NOMO-1 treated with dmso at 0.1 percent for 144 hours (cell line): Measurements from ENCODE around the gene PHGDH.
"Not testable (repeated sequence)": the region's sequence is repeated elsewhere in the genome, so short reads cannot be mapped to it uniquely, and the experiment has no call there.

Experiments used
- DNase-seq: peaks from one replicate; lab custom pipeline; 2025; ENCODE audit not compliant: unreplicated experiment; lab: John Stamatoyannopoulos, UW

The PHGDH gene

GRCh38 chr1:119696863-119697262 lies 14.9 kb upstream of the PHGDH start:
- not testable (repeated sequence) for DNase-seq

GRCh38 chr1:119697598-119697997 lies 14.1 kb upstream of the PHGDH start:
- no peak for DNase-seq

DNA sequence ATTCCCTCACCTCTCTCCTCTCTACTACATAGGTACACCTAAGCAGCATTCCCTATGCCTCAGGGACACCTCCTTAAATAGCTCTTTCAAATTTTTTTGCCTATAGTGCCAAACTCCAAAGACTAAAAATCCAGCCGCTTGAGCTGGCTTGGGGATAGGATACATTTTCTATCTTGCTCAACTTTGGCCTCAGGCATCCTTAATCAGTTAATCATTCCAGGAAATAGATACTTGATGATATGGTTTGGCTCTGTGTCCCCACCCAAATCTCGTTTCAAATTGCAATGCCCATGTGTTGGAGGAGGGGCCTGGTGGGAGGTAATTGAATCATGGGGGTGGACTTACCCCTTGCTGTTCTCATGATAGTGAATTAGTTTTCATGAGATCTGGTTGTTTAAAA lies 11.4 kb upstream of the PHGDH start:
- DNase-seq = no peak

- no peak for DNase-seq
Observed at GRCh38 chr1:119701659-119702058, 10.1 kb upstream of the PHGDH start.

GRCh38 chr1:119702384-119702783 lies 9.3 kb upstream of the PHGDH start:
- no peak for DNase-seq

- no peak for DNase-seq
Observed at GRCh38 chr1:119703666-119704450, 7.9 kb upstream of the PHGDH start.

DNA sequence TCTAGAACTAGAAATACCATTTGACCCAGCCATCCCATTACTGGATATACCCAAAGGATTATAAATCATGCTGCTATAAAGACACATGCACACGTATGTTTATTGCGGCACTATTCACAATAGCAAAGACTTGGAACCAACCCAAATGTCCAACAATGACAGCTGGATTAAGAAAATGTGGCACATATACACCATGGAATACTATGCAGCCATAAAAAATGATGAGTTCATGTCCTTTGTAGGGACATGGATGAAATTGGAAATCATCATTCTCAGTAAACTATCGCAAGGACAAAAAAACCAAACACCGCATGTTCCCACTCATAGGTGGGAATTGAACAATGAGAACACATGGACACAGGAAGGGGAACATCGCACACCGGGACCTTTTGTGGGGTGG lies 5.1 kb upstream of the PHGDH start:
- not testable (repeated sequence) for DNase-seq

DNA sequence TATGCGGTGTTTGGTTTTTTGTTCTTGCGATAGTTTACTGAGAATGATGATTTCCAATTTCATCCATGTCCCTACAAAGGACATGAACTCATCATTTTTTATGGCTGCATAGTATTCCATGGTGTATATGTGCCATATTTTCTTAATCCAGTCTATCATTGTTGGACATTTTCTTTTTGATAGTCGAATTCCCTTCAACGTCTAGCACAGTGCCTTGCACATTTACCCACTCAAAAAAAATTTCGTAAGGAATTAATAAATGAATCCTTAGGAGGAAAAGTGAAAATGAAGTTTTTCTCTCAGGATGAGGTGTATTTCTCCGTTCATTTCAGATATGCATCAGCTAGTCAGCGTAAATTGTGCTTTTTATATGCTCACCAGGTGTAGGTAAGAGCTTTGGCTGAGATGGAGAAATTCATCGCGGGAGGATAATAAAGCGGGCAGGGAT lies 354 bp upstream of the PHGDH start:
- DNase-seq = not testable (repeated sequence)

GRCh38 chr1:119712342-119713038 lies 756 bp downstream of the PHGDH start:
- DNase-seq = peak; percentile 18

- no peak for DNase-seq
Observed at GRCh38 chr1:119713039-119713748, 1.5 kb downstream of the PHGDH start.

DNA sequence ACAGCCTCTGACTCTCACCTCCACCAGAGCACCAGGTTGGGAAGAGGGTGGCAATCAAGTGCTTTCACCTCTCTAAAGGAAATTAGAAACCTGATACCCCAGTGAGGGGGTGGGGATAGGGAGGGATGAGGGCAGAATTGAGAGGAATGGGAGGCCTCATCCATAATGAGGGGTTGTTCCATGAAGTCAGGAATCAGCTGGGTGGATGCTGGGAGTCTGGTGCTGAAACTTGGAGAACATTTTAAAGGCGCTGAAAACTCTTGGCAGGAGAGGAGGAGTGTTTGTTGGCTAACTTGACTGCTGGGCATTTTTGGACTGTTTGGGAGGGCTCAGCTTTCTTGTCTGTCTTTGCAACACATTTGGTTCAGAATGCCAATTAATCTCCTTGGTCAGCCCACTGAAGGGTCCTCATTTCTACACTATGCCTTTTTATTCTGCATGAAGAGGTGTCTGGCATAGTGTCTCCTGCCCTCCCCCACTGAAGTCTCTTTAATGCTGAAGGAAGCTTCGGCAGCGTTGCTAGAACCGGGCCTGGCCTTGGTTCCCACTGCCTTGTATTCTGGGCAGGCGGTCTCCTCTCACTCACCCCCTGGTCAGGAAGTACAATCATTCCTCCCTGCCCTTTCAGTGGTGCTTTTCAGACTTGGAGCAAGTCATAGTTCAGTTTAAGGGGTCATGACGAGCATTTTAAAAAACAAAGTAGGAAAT lies 2.2 kb downstream of the PHGDH start:
- DNase-seq = no peak

GRCh38 chr1:119714583-119714982 lies 2.8 kb downstream of the PHGDH start:
- no peak for DNase-seq

GRCh38 chr1:119715542-119715941 lies 3.8 kb downstream of the PHGDH start:
- DNase-seq = no peak

DNA sequence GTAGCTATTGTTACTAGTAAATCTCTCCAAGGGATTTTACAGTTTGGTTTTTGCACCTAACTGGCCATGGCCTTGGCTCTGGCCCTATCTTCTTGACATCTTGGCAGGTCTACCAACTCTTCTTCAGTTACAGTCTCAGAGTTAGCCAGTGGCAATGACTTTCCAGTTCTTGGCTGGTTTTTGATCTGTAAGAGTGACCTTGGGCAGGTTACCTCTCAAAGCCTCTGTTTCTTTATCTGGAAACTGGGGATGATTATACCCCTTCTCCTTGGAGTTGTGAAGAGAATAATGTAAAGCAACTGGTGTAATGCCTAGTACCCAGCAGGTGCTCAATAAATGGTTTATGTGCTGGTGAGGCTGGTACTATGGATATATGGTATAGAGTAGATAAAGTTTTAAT lies 6.7 kb downstream of the PHGDH start:
- no peak for DNase-seq

DNA sequence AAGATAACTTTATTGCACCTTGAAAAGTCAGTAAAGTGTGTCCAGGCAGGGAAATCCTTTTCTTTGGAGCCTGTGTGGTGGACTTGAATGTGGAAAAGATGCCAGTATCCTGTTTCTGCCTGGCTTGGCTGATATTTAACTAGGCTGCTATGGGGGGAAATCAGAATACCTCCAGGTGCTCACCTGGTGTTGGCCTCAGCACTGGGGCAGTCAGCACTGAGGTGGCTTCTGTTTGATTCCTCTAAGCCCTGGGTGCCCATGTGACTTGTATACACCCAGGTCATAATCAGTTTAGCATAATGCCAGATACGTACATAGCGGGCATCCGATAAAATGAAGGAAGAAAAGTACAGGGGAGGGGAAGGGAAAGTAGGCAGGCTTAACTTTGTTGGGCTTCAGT lies 7.2 kb downstream of the PHGDH start:
- DNase-seq = no peak

DNA sequence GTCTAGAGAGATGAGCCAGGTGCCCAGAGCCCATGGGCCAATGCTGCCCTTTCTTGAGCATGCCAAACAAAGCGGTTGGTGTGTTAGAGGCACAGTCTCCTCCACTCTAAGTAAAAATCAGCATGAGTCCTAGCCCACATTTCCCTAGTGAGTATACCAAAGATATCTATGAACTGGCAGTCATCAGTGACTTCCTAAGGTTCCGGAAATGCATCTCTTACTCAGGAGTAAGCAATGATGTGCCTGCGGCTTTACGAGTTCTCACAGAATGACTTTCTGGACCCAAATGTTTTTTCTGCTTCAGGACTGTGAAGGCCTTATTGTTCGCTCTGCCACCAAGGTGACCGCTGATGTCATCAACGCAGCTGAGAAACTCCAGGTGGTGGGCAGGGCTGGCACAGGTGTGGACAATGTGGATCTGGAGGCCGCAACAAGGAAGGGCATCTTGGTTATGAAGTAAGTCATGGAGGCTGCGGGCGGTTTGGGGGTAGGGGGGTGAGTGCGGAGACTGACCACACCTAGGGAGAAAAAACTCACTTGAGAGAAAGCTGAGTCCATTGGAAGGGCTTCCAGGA lies 9.2 kb downstream of the PHGDH start:
- DNase-seq = no peak

- no peak for DNase-seq
Observed at GRCh38 chr1:119721896-119722295, 10.2 kb downstream of the PHGDH start.

GRCh38 chr1:119724611-119725218 lies 13.0 kb downstream of the PHGDH start:
- no peak for DNase-seq

- DNase-seq = no peak
Observed at GRCh38 chr1:119725626-119726025, 13.9 kb downstream of the PHGDH start.

DNA sequence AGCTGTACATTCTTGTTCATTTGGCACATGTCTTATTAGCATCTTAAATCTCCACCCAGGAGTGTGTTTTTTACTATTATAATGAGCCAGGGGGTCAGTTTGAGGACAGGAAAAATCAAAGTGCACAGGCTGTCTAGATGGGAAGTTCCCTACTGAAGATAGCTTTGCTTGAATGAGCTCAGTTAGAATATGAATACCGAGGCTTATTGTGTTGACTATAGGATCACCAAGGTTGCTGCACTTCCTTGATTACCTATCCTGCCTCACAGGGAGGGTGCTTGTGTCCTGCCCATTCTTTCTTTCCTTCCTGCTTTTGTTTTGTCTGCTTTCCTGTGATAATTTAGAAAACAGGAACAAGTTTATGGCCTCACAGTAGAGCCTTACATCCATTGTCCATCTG lies 16.3 kb downstream of the PHGDH start:
- no peak for DNase-seq
